Measurements from ENCODE around the gene INAFM2. TPM values are rescaled to one million over a fixed set of nuclear protein-coding genes. Genes with fewer than 3 reads are reported as not detected.

Gene INAFM2
- polyA plus RNA-seq, 3 donors: 5.1 to 19.6 (median 8.3) TPM

- peak; percentile 46 to 68 (median 66) for DNase-seq
- 0% methylated on average over 2 of the region's 4 CpGs for WGBS (ENCODE audit: insufficient coverage)
- peak overlapping the region in 2 of 7 donors; percentile 86 to 95 for H3K27ac Mint-ChIP-seq
- peak overlapping the region; percentile 97 for H3K4me2 ChIP-seq (replicated peaks; ENCODE audit: extremely low read depth, low read length, poor library complexity, severe bottlenecking)
- no peak overlapping the region for H3K27ac ChIP-seq (ENCODE audit: low read depth in 1 of 2, low read length in 2 of 2)
- peaks cover 52% of the 10 kb centered on the region for H3K4me1 Mint-ChIP-seq
- no peaks in the 10 kb centered on the region for H3K9me3 ChIP-seq (replicated peaks in 1 of 2; ENCODE audit: control insufficient read depth in 1 of 2, insufficient read depth in 1 of 2, low read length in 2 of 2)
- H3K4me3 Mint-ChIP-seq: peak overlapping the region in 1 of 2 donors; percentile 99
- no peaks in the 10 kb centered on the region for H3K9me3 Mint-ChIP-seq
- H3K9ac ChIP-seq (ENCODE audit: insufficient read depth, low read length, poor library complexity, severe bottlenecking): no peak overlapping the region
- intact Hi-C loops (cut with micrococcal nuclease): loop anchor here (5.0 kb wide), 1 partner anchor 33 kb away; no protein-coding TSS in a partner anchor
- peaks cover 0 to 6% of the 10 kb centered on the region in 2 donors for H3K36me3 ChIP-seq (replicated peaks in 1 of 2; ENCODE audit: control insufficient read depth in 1 of 2, insufficient read depth in 2 of 2, low read length in 2 of 2)
- H3K4me1 ChIP-seq (ENCODE audit: control insufficient read depth in 1 of 2, insufficient read depth in 2 of 2, low read length in 2 of 2): peaks cover 41 to 52% of the 10 kb centered on the region in 2 donors
- peaks cover 12 to 16% (median 12%) of the 10 kb centered on the region in 3 donors for H3K27me3 Mint-ChIP-seq (ENCODE audit: low read depth in 3 of 3)
- H3K27me3 ChIP-seq (ENCODE audit: control insufficient read depth in 2 of 2, insufficient read depth in 2 of 2, low read length in 2 of 2): peaks cover 3 to 10% of the 10 kb centered on the region in 2 donors
- H3K36me3 Mint-ChIP-seq: peaks cover 2 to 6% of the 10 kb centered on the region in 2 donors
- TF ChIP-seq CTCF (IDR thresholded peaks at IDR 0.05): peak; percentile 88
- H3K4me3 ChIP-seq (replicated peaks in 1 of 3; ENCODE audit: low read depth in 2 of 3, low read length in 3 of 3): peak overlapping the region in 1 of 3 experiments; percentile 99
- peaks cover 21% of the 10 kb centered on the region for H4K20me1 ChIP-seq (ENCODE audit: insufficient read depth, low read length)
- peaks cover 41% of the 10 kb centered on the region for H3K79me2 ChIP-seq (ENCODE audit: insufficient read depth, low read length)
- no peak overlapping the region for H2AFZ ChIP-seq (ENCODE audit: insufficient read depth, low read depth, low read length, poor library complexity, severe bottlenecking)
Observed at GRCh38 chr15:40310001-40310959, 13.2 kb upstream of the INAFM2 start.

GRCh38 chr15:40310993-40311392, 12.5 kb upstream of the INAFM2 start:
- intact Hi-C loops (cut with micrococcal nuclease): loop anchor here (5.0 kb wide), 1 partner anchor 34 kb away; no protein-coding TSS in a partner anchor
- peaks cover 45% of the 10 kb centered on the region for H3K4me1 Mint-ChIP-seq

More at GRCh38 chr15:40310993-40311392, 12.5 kb upstream of the INAFM2 start:
- Histone ChIP-seq H3K4me3 (replicated peaks in 1 of 3; ENCODE audit: low read depth in 2 of 3, low read length in 3 of 3) (no peak overlapping the region), H3K27ac (ENCODE audit: low read depth in 1 of 2, low read length in 2 of 2) (no peak overlapping the region), H3K9me3 (replicated peaks in 1 of 2; ENCODE audit: control insufficient read depth in 1 of 2, insufficient read depth in 1 of 2, low read length in 2 of 2) (no peaks in the 10 kb centered on the region), H3K4me1 (ENCODE audit: control insufficient read depth in 1 of 2, insufficient read depth in 2 of 2, low read length in 2 of 2) (peaks cover 34 to 45% of the 10 kb centered on the region in 2 donors), H3K27me3 (ENCODE audit: control insufficient read depth in 2 of 2, insufficient read depth in 2 of 2, low read length in 2 of 2) (peaks cover 4 to 10% of the 10 kb centered on the region in 2 donors), H3K4me2 (replicated peaks; ENCODE audit: extremely low read depth, low read length, poor library complexity, severe bottlenecking) (no peak overlapping the region), H3K9ac (ENCODE audit: insufficient read depth, low read length, poor library complexity, severe bottlenecking) (no peak overlapping the region), H3K79me2 (ENCODE audit: insufficient read depth, low read length) (peaks cover 34% of the 10 kb centered on the region), H2AFZ (ENCODE audit: insufficient read depth, low read depth, low read length, poor library complexity, severe bottlenecking) (no peak overlapping the region), H4K20me1 (ENCODE audit: insufficient read depth, low read length) (peaks cover 14% of the 10 kb centered on the region), H3K36me3 (replicated peaks in 1 of 2; ENCODE audit: control insufficient read depth in 1 of 2, insufficient read depth in 2 of 2, low read length in 2 of 2) (no peaks in the 10 kb centered on the region)
- peaks cover 0 to 2% of the 10 kb centered on the region in 2 donors for H3K36me3 Mint-ChIP-seq
- WGBS (ENCODE audit: insufficient coverage): 87% methylated on average over 2 of the region's 3 CpGs
- no peak overlapping the region for H3K27ac Mint-ChIP-seq
- H3K9me3 Mint-ChIP-seq: no peaks in the 10 kb centered on the region
- H3K27me3 Mint-ChIP-seq (ENCODE audit: low read depth in 3 of 3): peaks cover 15 to 21% (median 16%) of the 10 kb centered on the region in 3 donors
- TF ChIP-seq CTCF (IDR thresholded peaks at IDR 0.05): no peak
- no peak overlapping the region for H3K4me3 Mint-ChIP-seq
- DNase-seq: no peak

Measured in CD14-positive monocyte (primary cell).